Mesodermal cell (in vitro differentiated cells): ENCODE data around the gene IGFBP5.

Source experiments
- H3K27ac ChIP-seq: 2 replicates; pipeline ENCODE4 v1.7.0; 2013; ENCODE audit warnings: mild to moderate bottlenecking, low read depth, low read length, moderate library complexity; ENCODE audit not compliant: severe bottlenecking
- H3K36me3 ChIP-seq: 2 replicates; pipeline ENCODE4 v1.7.1; 2013; ENCODE audit warnings: mild to moderate bottlenecking, low read length, moderate library complexity; ENCODE audit not compliant: control insufficient read depth, insufficient read depth
- H3K4me1 ChIP-seq: one replicate; pipeline ENCODE4 v1.7.1; 2013; ENCODE audit warnings: mild to moderate bottlenecking, low read length; ENCODE audit not compliant: insufficient read depth, control insufficient read depth, poor library complexity, severe bottlenecking
- H3K4me3 ChIP-seq: 2 replicates; pipeline ENCODE4 v1.7.0; 2013; ENCODE audit warnings: low read length, control low read depth, mild to moderate bottlenecking; ENCODE audit not compliant: insufficient read depth, poor library complexity, severe bottlenecking; ENCODE audit errors: extremely low read depth
- H3K9me3 ChIP-seq: 2 replicates; pipeline ENCODE4 v1.7.1; 2013; ENCODE audit warnings: mild to moderate bottlenecking, low read length, moderate library complexity; ENCODE audit not compliant: control insufficient read depth
- WGBS, 2 experiments: methylation state at CpG; one replicate each; pipeline ENCODE4 v1.1.5; 2013; ENCODE audit warnings: missing lambda C conversion rate in 2 of 2; ENCODE audit not compliant: insufficient coverage in 2 of 2; 5-methylcytosine and 5-hydroxymethylcytosine counted together

The IGFBP5 gene

GRCh38 chr2:216715402-216715974, 20.1 kb upstream of the IGFBP5 start:
- H3K9me3 ChIP-seq, result no peaks in the 10 kb centered on the region
- H3K4me1 ChIP-seq, result peaks cover 8% of the 10 kb centered on the region

GRCh38 chr2:216714376-216714775, 19.0 kb upstream of the IGFBP5 start:
- Histone ChIP-seq H3K36me3 (no peaks in the 10 kb centered on the region), H3K4me3 (no peak overlapping the region), H3K9me3 (peaks cover 2% of the 10 kb centered on the region), H3K4me1 (peaks cover 8% of the 10 kb centered on the region), H3K27ac (no peak overlapping the region)
- 100% methylated on average over 1 to 3 of the region's 3 CpGs for WGBS, 2 experiments

More at GRCh38 chr2:216715402-216715974, 20.1 kb upstream of the IGFBP5 start:
- Histone ChIP-seq H3K4me3 (no peak overlapping the region), H3K27ac (no peak overlapping the region), H3K36me3 (no peaks in the 10 kb centered on the region)
- 91 to 93% methylated on average over 7 to 11 of the region's 14 CpGs for WGBS, 2 experiments

GRCh38 chr2:216713691-216714336, 18.5 kb upstream of the IGFBP5 start:
- peaks cover 8% of the 10 kb centered on the region for H3K4me1 ChIP-seq
- H3K27ac ChIP-seq, result no peak overlapping the region
- WGBS, 2 experiments, result 88 to 90% methylated on average over 5 of the region's 8 CpGs
- H3K4me3 ChIP-seq, result no peak overlapping the region
- H3K36me3 ChIP-seq, result no peaks in the 10 kb centered on the region
- peaks cover 8% of the 10 kb centered on the region for H3K9me3 ChIP-seq

GRCh38 chr2:216711348-216711747, 16.0 kb upstream of the IGFBP5 start:
- WGBS, 2 experiments, result 90 to 95% methylated on average over 2 of the region's 8 CpGs
- Histone ChIP-seq H3K4me3 (no peak overlapping the region), H3K4me1 (peaks cover 8% of the 10 kb centered on the region), H3K9me3 (peaks cover 10% of the 10 kb centered on the region), H3K36me3 (no peaks in the 10 kb centered on the region), H3K27ac (no peak overlapping the region)

- H3K9me3 ChIP-seq, result peaks cover 10% of the 10 kb centered on the region
- no peak overlapping the region for H3K27ac ChIP-seq
- 88 to 92% methylated on average over 7 to 9 of the region's 11 CpGs for WGBS, 2 experiments
- peaks cover 8% of the 10 kb centered on the region for H3K4me1 ChIP-seq
- no peaks in the 10 kb centered on the region for H3K36me3 ChIP-seq
- H3K4me3 ChIP-seq, result no peak overlapping the region
Observed at GRCh38 chr2:216710551-216711301, 15.4 kb upstream of the IGFBP5 start.

- Histone ChIP-seq H3K36me3 (no peaks in the 10 kb centered on the region), H3K4me3 (no peak overlapping the region), H3K4me1 (peaks cover 4% of the 10 kb centered on the region), H3K27ac (no peak overlapping the region), H3K9me3 (no peaks in the 10 kb centered on the region)
- WGBS, 2 experiments, result 71 to 100% methylated on average over 1 of the region's 1 CpG
Observed at GRCh38 chr2:216702756-216703155, 7.4 kb upstream of the IGFBP5 start.

- Histone ChIP-seq H3K4me3 (no peak overlapping the region), H3K36me3 (no peaks in the 10 kb centered on the region), H3K9me3 (no peaks in the 10 kb centered on the region), H3K27ac (no peak overlapping the region), H3K4me1 (peaks cover 4% of the 10 kb centered on the region)
- WGBS, 2 experiments, result 92 to 100% methylated on average over 2 to 4 of the region's 7 CpGs
Observed at GRCh38 chr2:216701544-216701943, 6.2 kb upstream of the IGFBP5 start.

GRCh38 chr2:216700781-216701180, 5.4 kb upstream of the IGFBP5 start:
- Histone ChIP-seq H3K36me3 (no peaks in the 10 kb centered on the region), H3K4me3 (no peak overlapping the region), H3K9me3 (no peaks in the 10 kb centered on the region), H3K27ac (no peak overlapping the region), H3K4me1 (peaks cover 4% of the 10 kb centered on the region)
- 89 to 98% methylated on average over 3 to 5 of the region's 5 CpGs for WGBS, 2 experiments

GRCh38 chr2:216700088-216700567, 4.8 kb upstream of the IGFBP5 start:
- WGBS, 2 experiments, result 89 to 92% methylated on average over 7 of the region's 7 CpGs
- H3K9me3 ChIP-seq, result no peaks in the 10 kb centered on the region
- peaks cover 9% of the 10 kb centered on the region for H3K4me1 ChIP-seq
- H3K36me3 ChIP-seq, result no peaks in the 10 kb centered on the region
- no peak overlapping the region for H3K4me3 ChIP-seq
- H3K27ac ChIP-seq, result no peak overlapping the region

- Histone ChIP-seq H3K27ac (no peak overlapping the region), H3K4me1 (peaks cover 13% of the 10 kb centered on the region), H3K9me3 (no peaks in the 10 kb centered on the region), H3K36me3 (no peaks in the 10 kb centered on the region), H3K4me3 (no peak overlapping the region)
- WGBS, 2 experiments, result 22 to 25% methylated on average over 4 to 5 of the region's 5 CpGs
Observed at GRCh38 chr2:216698895-216699294, 3.5 kb upstream of the IGFBP5 start.
